Neural crest cell (in vitro differentiated cells): Measurements from ENCODE around the gene LCN2. TPM values are rescaled to one million over a fixed set of nuclear protein-coding genes. Genes with fewer than 3 reads are reported as not detected.

ENCODE experiments used
- DNase-seq: peaks from one replicate; pipeline ENCODE4 v3.0.0; 2021; ENCODE audit warnings: low read depth, mixed read lengths, low spot score
- H3K27ac Mint-ChIP-seq: one replicate; pipeline ENCODE4 v1.8.0; 2021; ENCODE audit warnings: mild to moderate bottlenecking, mixed read lengths; ENCODE audit not compliant: unreplicated experiment
- H3K27me3 Mint-ChIP-seq: 2 replicates; pipeline ENCODE4 v1.8.0; 2021; ENCODE audit warnings: low read depth, mild to moderate bottlenecking, mixed read lengths
- H3K36me3 Mint-ChIP-seq: 2 replicates; pipeline ENCODE4 v1.8.0; 2021; ENCODE audit warnings: low read depth, mild to moderate bottlenecking, mixed read lengths
- H3K4me1 Mint-ChIP-seq: 2 replicates; pipeline ENCODE4 v1.8.0; 2021; ENCODE audit warnings: mixed read lengths
- H3K4me3 Mint-ChIP-seq: one replicate; pipeline ENCODE4 v1.8.0; 2021; ENCODE audit warnings: mild to moderate bottlenecking, mixed read lengths
- H3K9me3 Mint-ChIP-seq: 2 replicates; pipeline ENCODE4 v1.8.0; 2021; ENCODE audit warnings: mixed read lengths
- total RNA-seq: library from RNA; stranded (reverse); gene quantifications from 2 replicates; pipeline ENCODE4 v1.2.1, GENCODE V29; 2021
- TF ChIP-seq, protein P1 (sequence below): fragments of 200-600 bp; sonication (generic); conservative IDR thresholded peaks from 2 replicates; pipeline ENCODE4 v1.5.0; 2021; ENCODE audit warnings: antibody characterized with exemption, mild to moderate bottlenecking

Gene LCN2
- total RNA-seq, 1 donor from 2014 or later: not detected

DNA sequence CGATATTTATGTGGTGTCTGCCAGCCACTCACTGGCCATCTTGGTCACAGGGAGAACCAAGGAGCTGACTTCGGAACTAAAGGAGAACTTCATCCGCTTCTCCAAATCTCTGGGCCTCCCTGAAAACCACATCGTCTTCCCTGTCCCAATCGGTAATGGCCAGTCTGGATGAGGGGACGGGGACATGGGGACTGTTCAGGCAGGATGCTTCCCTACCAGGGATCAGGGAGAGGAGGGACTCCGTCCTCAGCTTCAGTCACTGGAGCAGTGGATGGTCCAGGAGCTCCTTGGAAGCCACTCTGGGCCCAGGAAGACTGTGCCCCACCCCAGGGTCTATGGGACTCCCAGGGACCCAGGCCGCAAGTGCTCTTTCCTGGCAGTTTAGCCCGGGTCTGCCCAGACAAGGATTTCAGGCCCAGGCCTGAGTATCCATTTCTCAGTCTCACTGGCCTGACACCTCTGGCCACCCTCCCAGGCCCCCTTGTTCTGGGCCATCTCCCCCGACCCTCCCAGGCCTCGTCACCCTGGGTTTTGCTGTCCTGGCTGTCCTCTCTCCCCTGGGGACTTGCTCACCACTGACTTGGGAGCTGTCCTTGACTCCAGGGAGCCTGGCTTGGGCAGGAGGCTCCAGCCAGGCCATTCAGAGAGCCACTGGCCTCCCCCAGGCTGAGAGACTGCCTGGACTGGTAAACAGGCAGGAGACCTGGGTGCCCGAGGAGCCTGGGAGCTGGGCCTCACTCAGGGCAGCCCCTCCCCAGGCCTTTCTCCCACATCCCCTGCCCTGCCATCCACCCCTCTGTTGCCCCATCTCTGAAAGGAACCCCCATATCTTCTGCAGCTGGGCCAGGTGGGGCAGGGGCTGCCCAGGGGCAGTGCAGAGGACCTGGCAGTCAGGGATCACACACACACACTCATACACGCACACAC lies 3.1 kb downstream of the LCN2 start:
- Mint-ChIP-seq H3K27ac (peak overlapping the region; percentile 50), H3K4me1 (peaks cover 6% of the 10 kb centered on the region), H3K9me3 (no peaks in the 10 kb centered on the region), H3K27me3 (no peaks in the 10 kb centered on the region), H3K36me3 (no peaks in the 10 kb centered on the region), H3K4me3 (no peak overlapping the region)
- DNase-seq: no peak
- TF ChIP-seq, protein P1, sequence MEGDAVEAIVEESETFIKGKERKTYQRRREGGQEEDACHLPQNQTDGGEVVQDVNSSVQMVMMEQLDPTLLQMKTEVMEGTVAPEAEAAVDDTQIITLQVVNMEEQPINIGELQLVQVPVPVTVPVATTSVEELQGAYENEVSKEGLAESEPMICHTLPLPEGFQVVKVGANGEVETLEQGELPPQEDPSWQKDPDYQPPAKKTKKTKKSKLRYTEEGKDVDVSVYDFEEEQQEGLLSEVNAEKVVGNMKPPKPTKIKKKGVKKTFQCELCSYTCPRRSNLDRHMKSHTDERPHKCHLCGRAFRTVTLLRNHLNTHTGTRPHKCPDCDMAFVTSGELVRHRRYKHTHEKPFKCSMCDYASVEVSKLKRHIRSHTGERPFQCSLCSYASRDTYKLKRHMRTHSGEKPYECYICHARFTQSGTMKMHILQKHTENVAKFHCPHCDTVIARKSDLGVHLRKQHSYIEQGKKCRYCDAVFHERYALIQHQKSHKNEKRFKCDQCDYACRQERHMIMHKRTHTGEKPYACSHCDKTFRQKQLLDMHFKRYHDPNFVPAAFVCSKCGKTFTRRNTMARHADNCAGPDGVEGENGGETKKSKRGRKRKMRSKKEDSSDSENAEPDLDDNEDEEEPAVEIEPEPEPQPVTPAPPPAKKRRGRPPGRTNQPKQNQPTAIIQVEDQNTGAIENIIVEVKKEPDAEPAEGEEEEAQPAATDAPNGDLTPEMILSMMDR: no peak

DNA sequence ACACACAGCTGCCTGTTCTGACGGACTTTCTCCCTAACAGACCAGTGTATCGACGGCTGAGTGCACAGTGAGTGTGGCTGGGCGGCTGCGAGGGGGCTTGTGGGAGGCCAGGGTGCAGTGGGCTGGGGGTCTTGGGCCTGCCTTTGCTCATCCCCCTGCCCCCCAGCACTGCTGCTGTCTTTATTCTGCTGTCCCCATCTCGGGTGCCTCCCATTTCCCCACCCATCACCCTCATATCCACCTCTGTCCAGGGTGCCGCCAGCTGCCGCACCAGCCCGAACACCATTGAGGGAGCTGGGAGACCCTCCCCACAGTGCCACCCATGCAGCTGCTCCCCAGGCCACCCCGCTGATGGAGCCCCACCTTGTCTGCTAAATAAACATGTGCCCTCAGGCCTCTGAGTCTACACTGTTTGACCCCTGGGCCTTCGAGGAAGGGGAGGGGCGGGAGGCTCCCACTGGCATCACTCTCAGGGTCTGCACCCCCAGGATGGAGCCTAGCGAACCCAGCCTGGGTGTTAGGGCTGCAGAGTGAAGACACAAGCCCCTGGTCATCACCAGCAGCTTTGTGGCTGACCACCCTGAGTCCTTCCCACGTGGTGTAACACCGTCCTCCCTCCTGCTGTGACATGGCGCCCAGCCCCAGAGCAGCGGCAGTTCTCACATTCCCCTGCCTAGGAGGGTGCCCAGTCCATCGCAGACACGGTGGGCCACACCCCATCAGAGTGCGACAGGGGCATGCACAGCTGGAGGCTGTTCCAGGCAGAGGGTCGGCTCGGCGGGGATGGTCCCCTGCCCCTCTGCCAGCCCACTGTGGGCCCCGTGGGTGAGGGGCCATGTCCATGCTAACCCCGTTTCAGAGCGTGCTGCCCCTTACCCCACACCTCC lies 4.0 kb downstream of the LCN2 start:
- TF ChIP-seq, protein P1: no peak
- DNase-seq: no peak
- Mint-ChIP-seq H3K36me3 (no peaks in the 10 kb centered on the region), H3K27ac (no peak overlapping the region), H3K4me1 (peaks cover 6% of the 10 kb centered on the region), H3K9me3 (no peaks in the 10 kb centered on the region), H3K4me3 (no peak overlapping the region), H3K27me3 (no peaks in the 10 kb centered on the region)

- no peak for DNase-seq
- H3K27ac Mint-ChIP-seq: no peak overlapping the region
- H3K9me3 Mint-ChIP-seq: no peaks in the 10 kb centered on the region
- TF ChIP-seq, protein P1: no peak
- no peaks in the 10 kb centered on the region for H3K36me3 Mint-ChIP-seq
- H3K4me1 Mint-ChIP-seq: peaks cover 2% of the 10 kb centered on the region
- H3K4me3 Mint-ChIP-seq: no peak overlapping the region
- H3K27me3 Mint-ChIP-seq: no peaks in the 10 kb centered on the region
Observed at GRCh38 chr9:128153947-128154695, 4.9 kb downstream of the LCN2 start.

GRCh38 chr9:128155736-128156500 lies 6.7 kb downstream of the LCN2 start:
- Mint-ChIP-seq H3K4me1 (peaks cover 2% of the 10 kb centered on the region), H3K27me3 (no peaks in the 10 kb centered on the region), H3K4me3 (peak overlapping the region; percentile 31), H3K27ac (no peak overlapping the region), H3K36me3 (no peaks in the 10 kb centered on the region), H3K9me3 (no peaks in the 10 kb centered on the region)
- DNase-seq: no peak
- TF ChIP-seq, protein P1: no peak

DNA sequence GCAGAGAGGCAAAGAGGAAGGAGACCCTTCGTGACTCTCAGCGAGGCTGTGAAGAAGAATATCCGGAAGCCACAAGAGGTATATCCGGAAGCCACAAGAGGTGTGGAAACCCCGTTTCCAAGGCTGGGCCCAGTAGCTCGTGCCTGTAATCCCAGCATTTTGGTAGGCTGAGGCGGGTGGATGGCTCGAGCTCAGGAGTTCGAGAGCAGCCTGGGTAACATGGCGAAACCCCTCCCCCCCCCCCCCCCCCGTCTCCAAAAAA lies 10.2 kb downstream of the LCN2 start:
- peak overlapping the region; percentile 85 for H3K27ac Mint-ChIP-seq
- DNase-seq: no peak
- H3K27me3 Mint-ChIP-seq: no peaks in the 10 kb centered on the region
- no peaks in the 10 kb centered on the region for H3K9me3 Mint-ChIP-seq
- TF ChIP-seq, protein P1: no peak
- H3K4me3 Mint-ChIP-seq: peak overlapping the region; percentile 82
- peaks cover 5% of the 10 kb centered on the region for H3K4me1 Mint-ChIP-seq
- peaks cover 4% of the 10 kb centered on the region for H3K36me3 Mint-ChIP-seq
